NK-92 (cell line): Measurements from ENCODE around the gene STX8.

Experiments
- DNase-seq: peaks from one replicate; lab custom pipeline; 2025; ENCODE audit not compliant: unreplicated experiment; lab: John Stamatoyannopoulos, UW

The STX8 gene

DNA sequence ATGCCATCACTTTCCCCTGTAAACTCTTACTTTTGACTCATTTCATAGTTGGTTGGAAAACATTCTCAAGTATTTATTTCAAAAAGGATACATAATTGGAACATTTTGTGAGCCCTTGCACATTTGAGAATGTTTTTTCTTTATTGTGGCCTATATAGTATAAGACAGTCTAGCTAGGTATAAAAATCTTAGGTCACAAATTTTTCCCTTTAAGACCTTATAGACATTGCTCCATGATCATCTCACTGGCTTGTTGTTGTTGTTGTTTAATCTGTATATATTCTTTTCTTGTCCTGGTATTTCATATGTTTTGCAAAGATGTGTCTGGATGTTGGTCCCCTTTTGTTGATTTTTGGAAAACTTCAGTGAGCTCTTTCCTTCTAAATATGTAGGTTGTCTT lies 360.2 kb downstream of the STX8 start:
- DNase-seq: no peak

DNA sequence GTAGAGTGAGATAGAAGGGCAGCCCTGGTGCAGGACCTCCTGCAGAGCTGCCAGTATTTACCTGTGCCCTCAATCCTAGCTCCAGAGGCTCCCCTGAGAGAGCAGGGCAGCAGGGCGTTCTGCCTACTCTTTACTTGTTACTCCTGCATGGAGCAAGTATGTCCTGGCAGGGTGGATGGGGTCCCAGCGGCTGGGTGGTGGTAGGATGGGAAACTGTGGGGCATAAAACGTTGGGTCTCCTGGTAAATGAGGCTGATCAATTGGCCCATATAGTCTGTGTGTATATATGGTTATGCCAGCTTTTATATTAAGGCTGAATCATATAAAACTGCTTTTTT lies 362.3 kb downstream of the STX8 start:
- no peak for DNase-seq

DNA sequence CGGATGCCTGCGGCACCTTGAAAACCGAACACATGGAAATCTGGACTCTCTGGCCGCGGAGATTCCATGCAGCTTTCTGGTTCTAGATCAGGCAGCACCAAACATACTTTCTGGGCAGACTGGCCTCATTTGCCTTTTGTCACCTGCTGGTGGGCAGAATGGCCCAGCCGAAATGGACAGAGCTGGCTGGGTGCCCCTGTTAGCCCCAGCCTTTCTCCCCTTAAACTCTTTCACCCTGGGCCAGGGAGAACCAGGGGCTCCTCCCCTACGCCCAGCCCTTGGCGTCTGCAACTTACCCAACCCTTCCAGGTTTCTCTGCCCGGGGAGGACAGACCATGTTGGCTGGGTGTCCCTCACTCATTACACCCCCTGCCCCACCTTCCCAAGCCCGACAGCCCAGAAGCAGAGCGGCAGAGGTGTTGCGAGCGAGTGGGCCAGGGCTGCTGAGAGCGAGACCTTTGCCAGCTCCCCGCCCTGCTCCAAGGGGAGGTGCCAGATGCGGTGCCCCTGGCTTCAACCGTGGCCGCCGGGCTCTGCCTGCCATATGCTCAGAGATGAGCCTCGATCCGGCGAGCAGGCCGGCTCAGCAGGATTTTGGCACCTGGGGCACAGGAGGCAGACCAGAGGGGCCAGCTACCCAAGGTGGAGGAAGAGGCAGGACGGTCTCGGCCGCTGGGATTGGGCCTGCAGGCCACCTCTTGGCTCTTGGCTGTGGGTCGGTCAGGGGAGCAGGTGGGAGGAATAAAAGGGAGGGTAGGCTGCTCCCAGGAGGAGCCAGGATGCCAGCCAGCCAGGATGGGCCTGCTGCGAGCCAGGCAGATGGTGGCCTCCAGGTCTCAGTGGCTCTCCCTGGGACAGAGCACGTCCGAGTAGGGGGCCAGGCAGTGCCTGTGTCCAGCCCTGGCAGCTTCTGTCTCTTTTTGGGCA lies 363.0 kb downstream of the STX8 start:
- no peak for DNase-seq

DNA sequence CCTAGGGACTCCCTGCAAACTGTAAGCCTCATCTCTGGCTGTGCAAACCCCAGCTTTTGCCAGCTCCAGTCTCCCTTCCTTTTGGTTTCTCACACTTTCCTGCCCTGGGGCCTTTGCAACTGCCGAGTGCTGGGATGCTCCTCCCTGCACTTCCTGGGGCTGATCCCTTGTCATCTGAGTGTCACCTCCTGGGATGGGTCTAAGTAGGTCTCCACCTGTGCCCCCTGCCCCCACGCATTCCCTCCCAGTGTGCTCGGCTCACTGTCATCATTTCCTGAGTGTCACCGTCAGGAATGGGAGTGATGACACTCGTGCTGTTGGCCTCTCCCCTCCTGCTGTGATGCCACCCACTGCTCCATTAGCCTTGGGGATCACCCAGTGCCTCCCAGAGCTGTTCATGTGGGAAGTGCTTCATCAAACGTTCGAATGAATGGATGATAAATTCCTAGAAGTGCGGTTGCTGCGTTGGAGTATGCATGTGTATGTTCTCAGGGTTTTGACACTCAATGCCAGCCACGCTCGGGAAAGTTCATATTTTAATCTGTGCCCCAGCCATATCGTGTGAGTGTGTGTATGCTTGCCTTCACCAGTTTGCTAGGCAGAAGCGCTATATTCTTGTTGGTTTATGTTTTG lies 364.4 kb downstream of the STX8 start:
- DNase-seq: no peak

DNA sequence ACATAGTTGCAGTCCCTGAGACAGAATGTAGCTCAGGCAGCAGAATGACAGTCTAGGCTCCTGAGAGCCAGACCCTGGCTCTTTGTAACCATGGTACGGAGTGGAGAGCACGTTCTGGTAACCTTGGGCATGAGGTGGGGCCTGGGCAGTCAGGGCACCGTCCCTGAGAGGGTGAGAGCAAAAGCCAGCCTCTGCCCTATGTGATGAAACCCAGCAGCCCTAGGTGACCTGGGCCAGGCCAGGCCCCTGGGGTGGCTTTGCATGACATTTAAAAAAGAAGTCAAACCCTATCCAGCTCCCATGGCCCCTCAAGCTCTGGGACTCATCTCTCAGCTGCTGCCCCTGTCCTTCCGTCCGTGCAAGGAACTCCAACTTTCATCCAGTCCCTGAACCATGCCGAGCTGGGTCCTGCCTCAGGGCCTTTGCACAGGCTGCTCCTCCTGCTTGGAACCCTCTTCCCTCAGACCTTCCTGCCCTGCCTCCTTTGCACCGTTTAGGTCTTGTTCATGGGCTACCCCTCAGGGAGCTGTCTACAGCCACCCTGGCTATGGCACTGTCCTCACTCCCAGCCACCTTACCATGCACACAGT lies 365.7 kb downstream of the STX8 start:
- no peak for DNase-seq

DNA sequence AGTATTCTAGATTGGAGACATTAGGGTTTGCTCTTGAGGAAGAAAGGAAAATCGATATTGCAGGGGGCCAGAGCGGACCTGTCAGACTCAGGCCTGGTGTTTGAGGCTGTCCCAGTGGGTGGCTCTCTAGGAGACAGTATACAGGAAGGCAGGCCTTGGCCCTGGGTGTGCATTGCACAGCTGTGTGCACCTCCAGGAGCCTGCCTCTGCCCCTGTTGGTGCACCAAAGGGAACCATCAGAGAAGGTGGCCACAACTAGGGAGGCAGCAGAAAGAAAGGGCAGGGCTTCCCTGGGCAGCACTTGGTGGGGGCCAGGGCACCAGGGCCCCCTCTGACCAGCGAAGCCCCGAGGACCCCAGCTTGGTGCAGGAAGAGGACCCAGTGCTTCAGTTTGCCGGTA lies 366.3 kb downstream of the STX8 start:
- no peak for DNase-seq

DNA sequence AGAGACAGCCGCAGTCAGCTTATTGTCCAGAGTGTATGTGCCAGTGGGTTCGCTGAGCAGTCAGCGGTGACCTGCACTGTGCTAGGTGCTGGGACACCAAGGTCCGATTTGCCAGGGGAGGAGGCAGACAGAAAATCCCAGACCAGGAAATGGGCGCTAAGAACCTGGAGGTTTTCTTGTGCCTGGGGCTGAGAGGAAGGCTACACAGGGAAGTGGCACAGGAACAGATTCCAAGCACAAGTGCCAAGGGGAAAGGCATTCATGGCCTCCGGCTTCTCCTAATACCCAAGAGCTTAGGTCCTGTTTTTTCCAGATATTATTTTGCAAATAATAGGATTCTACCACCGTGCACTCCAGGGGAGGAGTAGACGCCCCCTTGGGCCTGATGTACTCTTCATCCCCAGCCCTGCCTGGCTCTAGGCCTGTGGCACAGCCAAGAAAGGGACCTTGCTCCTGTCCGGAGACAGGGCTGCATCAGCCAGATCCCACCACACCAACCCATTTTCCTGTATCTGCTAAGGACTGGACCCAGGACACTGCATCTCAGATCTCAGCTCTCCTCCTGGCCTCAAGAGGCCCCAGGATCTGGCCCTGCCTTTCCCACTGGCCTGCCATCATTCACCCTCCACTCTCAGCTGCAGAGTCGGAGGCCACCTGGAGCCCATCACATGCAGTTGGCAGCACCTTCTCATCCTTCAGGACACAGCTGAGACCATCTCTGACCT lies 367.1 kb downstream of the STX8 start:
- no peak for DNase-seq

DNA sequence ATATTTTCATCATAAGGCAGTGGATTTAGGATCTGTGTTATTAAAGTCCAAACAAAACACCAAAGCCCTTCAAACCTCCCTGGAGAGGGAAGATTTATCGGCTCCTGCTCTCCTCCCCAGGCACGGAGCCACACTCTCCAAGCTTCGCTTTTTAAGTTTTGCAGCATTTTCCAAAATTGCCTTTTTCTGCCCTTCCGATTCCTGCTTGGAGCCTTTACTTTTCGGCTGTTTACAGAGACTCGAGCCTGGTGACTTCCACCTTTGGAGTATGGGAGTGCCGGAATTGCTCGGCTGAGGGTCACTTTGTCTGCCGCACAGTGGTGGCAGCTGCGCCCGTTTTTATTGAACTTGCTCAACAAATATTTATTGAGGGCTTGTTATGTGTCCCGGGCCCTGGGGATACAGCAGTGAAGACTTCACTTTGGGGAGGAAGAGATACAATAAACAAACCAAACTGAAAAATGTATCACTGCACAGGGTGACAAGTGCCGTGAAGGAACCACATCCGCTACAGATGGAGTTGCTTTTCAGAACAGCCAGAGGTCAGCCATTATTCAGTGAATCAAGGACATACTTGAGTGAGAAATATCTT lies 368.8 kb downstream of the STX8 start:
- DNase-seq: no peak

DNA sequence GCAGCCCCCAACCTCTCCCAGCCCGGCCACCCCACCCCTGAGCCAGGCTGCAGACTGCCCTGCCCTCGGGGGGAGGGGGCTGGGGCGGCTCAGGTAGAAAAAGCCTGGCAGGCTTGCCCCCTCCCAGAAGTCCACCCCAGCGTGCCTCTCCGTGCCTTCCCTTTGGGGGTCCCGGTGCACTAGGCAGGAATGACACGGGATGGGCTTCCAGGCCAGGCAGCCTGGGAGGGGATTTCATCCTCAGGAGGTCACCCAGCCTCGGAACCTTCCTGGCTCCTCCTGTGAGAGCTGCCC lies 369.3 kb downstream of the STX8 start:
- no peak for DNase-seq

DNA sequence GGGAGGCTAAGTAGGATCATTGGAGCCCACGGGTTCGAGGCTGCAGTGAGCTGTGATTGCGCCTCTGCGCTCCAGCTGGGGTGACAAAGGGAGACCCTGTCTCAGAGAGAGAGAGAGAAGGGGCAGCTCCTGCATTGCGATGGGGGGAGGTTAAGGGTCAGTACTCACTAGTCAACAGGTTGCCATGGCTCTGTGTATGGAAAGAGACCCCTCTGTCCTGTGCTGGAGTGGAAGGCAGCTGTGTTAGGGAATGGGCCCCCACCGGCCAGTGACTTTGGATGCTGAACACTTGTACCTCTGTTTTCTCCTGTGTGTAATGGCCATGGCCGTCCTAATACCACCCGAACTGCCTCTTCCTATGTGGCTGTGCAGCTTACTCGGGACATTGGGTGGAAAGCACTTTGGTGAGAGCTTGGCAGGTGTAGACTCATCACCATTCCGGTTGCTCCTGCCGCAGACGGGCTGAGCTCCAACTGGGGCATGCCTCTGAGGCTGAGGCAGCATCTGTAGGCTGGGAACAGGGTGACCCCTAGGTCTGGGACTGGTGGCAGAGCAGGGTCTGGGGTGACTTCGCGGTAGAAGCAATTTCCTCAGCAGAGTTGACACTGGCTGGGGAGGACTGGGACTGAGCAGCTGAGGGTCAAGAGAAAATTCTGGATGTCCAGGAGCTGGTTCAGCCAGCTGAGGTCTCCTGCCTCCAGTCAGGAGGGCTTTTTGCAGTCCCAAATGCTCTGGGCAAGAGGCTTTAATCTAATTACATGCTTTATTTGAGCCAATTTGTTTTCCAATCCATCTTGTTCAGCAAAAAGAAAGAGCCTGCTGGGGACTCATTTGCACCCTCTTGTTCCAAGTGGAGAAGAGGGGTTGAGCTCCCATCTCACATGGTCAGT lies 369.9 kb downstream of the STX8 start:
- no peak for DNase-seq

DNA sequence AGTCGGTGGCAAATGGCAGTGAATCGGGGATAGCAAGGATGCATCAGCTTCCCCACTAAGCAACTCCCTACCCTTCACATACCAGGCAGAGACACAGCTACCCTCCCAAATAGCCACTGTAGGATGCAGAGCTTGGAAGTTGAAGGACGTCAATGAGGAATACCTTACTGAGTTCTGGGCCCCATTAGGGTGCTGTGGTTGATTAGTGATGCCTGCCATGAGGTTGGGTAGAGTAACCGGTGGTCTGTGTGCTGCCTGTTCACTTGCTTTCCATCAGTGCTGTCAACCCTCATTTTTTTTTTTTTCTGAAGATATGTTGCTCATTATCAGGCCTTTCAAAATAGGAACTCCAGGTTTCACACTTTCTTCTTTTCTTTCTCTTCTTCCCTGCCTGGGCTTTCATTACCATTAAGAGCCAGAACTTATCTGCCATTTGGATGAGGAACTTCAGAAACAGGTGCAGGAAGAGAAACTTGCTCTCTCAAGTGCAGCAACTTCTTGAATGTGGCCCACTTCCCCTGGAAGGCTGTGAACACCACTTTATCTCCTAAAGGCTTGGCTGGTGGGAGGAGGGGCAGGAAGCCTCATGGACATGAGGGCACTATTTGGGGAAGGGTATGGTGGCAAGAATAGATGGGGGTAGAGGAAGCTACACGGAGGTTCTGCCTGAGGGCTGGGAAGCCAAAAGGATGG lies 370.8 kb downstream of the STX8 start:
- DNase-seq: no peak

DNA sequence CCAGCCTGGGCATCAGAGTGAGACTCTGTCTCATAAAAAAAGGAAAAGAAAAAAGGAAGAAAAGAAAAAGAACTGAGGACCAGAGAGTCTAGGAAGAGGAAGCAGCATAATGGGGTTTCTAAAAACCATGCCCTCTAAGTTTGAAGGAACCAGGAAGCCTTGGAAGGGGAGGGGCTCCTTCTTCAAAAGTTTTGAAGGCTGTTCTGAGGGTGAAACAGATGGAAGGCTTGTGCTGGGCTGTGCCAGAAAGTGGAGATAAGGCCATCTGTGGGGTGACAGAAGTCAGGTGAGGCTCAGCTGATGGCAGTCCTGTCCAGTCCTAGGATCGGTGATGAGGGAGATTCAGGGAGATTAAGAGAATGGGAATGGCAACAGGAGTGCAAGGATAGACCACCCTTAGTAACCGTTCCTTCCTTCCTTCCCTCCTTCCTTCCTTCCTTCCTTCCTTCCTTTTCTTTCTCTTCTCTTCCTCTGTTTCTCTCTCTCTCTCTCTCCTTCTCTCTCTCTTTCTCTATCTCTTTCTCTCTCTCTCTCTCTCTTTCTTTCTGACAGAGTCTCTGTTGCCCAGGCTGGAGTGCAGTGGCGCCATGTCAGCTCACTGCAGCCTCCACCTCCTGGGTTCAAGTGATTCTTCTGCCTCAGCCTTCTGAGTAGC lies 371.7 kb downstream of the STX8 start:
- DNase-seq: no peak

DNA sequence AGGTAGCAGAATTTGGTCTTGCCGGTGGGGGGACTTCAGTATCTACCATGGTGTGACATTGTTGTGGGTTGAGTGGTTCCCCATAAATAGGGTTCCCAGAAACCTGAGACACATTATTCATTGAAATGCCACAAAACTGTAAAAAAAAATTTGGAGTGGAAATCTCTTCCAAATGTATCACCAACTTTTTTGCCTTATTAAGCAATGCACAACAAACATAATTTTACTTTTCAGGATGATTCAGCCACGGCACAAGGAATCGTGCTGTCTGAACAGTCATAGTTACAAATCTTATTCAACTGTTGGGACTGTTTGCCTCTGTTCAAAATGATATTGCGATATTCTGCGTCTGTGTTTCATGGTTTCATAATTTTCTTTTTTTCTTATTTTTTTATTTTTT lies 373.1 kb downstream of the STX8 start:
- DNase-seq: no peak

DNA sequence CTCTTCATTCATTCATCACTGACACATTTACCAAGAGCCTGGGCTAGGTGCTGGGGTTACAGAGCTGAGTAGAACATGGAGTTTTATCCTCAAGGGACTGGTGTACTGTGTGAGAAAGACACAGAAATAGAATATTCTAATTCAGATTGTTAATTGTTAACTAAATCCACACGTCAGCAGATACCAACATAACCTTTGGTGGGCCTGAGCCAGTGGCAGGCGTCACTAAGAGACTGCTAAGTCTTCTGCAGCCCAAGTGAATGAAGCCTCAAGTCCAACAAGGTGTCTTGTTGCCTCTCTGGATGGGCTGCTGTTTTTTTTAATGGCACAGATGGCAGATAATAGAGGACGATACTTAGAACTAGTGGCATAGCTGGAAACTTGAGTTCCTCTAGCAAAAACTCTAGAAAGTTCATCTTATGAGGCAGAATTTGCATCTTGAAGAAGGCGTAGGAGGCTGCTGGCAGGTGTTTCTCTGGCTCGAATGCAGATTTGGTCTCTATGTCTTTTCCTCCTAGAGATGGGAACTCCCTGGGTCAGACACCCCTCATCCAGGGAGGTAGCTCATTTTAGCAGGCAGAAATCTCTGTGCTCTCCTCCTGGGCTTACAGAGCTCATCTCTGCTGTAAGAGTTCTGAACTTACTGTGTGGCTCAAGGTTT lies 374.8 kb downstream of the STX8 start:
- no peak for DNase-seq
